Adrenal gland (tissue), 5 donors: ENCODE measurements around the gene CCDC142.

Experiments
- CTCF ChIP-seq, 6 experiments: fragments of 450-650 bp in 4 of 6; fragments of 200-600 bp in 2 of 6; sonication (generic) in 1 of 6; IDR thresholded peaks; 1 replicate in 5 of 6; 2 replicates in 1 of 6; pipeline versions ENCODE4 v1.5.1 to v1.8.0; 2016 to 2021; ENCODE audit warnings: antibody characterized with exemption in 6 of 6, mild to moderate bottlenecking in 2 of 6, moderate library complexity in 1 of 6
- POLR2A ChIP-seq, 2 donors: fragments of 450-650 bp; IDR thresholded peaks; one replicate each; pipeline ENCODE4 v1.6.1; 2017; ENCODE audit warnings: antibody characterized with exemption in 2 of 2, mild to moderate bottlenecking in 2 of 2, moderate library complexity in 1 of 2
- donor health status: DM: no; HTN: no; CAD: no.

GRCh38 chr2:74516650-74517049 lies 33.9 kb upstream of the CCDC142 start:
- TF ChIP-seq CTCF (IDR thresholded peaks at IDR 0.05) (no peak), POLR2A (IDR thresholded peaks at IDR 0.05) (no peak)
